Measurements from ENCODE around the gene DAPK1. TPM values are rescaled to one million over a fixed set of nuclear protein-coding genes. Genes with fewer than 3 reads are reported as not detected.

DAPK1 gene
- total and polyA plus RNA-seq, 10 of the 15 experiments (the other 5 are each of a cell fraction or from before 2014, with no cell fraction given): 8.2 to 94.7 (median 51.6) TPM

DNA sequence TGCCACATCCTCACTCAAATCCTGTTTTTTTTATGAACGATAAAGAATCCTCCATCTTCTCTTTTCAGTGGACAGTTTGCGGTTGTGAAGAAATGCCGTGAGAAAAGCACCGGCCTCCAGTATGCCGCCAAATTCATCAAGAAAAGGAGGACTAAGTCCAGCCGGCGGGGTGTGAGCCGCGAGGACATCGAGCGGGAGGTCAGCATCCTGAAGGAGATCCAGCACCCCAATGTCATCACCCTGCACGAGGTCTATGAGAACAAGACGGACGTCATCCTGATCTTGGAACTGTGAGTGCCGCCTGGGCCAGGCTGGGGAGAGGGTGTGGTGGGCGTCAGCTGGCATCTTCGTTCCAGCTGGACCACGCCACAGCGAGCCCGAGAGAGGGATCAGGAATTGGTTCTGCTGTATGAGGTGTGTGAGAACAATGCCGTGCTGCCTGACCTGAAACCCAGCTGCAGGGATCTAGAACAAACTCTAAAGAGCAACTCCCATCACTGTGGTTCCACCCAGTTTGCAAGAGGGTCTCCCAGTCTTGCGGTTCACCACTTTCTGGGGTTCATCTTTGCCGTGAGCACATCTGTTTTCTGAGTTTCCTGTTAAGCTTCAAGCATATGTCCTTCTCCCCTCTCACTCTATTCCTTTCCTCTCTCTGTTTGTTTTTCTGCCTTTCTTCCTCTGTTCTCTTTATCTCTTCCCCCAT, 107.4 kb downstream of the DAPK1 start (continued):
- TF ChIP-seq WRNIP1 (IDR thresholded peaks at IDR 0.05; ENCODE audit: borderline replicate concordance, low read depth, low read length): no peak
- TF ChIP-seq, protein P1, sequence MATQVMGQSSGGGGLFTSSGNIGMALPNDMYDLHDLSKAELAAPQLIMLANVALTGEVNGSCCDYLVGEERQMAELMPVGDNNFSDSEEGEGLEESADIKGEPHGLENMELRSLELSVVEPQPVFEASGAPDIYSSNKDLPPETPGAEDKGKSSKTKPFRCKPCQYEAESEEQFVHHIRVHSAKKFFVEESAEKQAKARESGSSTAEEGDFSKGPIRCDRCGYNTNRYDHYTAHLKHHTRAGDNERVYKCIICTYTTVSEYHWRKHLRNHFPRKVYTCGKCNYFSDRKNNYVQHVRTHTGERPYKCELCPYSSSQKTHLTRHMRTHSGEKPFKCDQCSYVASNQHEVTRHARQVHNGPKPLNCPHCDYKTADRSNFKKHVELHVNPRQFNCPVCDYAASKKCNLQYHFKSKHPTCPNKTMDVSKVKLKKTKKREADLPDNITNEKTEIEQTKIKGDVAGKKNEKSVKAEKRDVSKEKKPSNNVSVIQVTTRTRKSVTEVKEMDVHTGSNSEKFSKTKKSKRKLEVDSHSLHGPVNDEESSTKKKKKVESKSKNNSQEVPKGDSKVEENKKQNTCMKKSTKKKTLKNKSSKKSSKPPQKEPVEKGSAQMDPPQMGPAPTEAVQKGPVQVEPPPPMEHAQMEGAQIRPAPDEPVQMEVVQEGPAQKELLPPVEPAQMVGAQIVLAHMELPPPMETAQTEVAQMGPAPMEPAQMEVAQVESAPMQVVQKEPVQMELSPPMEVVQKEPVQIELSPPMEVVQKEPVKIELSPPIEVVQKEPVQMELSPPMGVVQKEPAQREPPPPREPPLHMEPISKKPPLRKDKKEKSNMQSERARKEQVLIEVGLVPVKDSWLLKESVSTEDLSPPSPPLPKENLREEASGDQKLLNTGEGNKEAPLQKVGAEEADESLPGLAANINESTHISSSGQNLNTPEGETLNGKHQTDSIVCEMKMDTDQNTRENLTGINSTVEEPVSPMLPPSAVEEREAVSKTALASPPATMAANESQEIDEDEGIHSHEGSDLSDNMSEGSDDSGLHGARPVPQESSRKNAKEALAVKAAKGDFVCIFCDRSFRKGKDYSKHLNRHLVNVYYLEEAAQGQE (IDR thresholded peaks at IDR 0.05; ENCODE audit: low read depth, low read length): no peak
- no peak for TF ChIP-seq IRF4 (IDR thresholded peaks at IDR 0.05; ENCODE audit: low read depth, low read length)
- no peak for TF ChIP-seq NR2C1 (IDR thresholded peaks at IDR 0.05)
- TF ChIP-seq SMAD5 (IDR thresholded peaks at IDR 0.05; ENCODE audit: low read depth): no peak
- TF ChIP-seq, protein P2, sequence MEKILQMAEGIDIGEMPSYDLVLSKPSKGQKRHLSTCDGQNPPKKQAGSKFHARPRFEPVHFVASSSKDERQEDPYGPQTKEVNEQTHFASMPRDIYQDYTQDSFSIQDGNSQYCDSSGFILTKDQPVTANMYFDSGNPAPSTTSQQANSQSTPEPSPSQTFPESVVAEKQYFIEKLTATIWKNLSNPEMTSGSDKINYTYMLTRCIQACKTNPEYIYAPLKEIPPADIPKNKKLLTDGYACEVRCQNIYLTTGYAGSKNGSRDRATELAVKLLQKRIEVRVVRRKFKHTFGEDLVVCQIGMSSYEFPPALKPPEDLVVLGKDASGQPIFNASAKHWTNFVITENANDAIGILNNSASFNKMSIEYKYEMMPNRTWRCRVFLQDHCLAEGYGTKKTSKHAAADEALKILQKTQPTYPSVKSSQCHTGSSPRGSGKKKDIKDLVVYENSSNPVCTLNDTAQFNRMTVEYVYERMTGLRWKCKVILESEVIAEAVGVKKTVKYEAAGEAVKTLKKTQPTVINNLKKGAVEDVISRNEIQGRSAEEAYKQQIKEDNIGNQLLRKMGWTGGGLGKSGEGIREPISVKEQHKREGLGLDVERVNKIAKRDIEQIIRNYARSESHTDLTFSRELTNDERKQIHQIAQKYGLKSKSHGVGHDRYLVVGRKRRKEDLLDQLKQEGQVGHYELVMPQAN (conservative IDR thresholded peaks at IDR 0.05): no peak
- TF ChIP-seq, protein P3, sequence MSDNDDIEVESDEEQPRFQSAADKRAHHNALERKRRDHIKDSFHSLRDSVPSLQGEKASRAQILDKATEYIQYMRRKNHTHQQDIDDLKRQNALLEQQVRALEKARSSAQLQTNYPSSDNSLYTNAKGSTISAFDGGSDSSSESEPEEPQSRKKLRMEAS (IDR thresholded peaks at IDR 0.05; ENCODE audit: low read depth, low read length): no peak
- no peak for TF ChIP-seq NBN (IDR thresholded peaks at IDR 0.05)
- TF ChIP-seq, protein P4, sequence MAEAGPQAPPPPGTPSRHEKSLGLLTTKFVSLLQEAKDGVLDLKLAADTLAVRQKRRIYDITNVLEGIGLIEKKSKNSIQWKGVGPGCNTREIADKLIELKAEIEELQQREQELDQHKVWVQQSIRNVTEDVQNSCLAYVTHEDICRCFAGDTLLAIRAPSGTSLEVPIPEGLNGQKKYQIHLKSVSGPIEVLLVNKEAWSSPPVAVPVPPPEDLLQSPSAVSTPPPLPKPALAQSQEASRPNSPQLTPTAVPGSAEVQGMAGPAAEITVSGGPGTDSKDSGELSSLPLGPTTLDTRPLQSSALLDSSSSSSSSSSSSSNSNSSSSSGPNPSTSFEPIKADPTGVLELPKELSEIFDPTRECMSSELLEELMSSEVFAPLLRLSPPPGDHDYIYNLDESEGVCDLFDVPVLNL (IDR thresholded peaks at IDR 0.05; ENCODE audit: low read depth, low read length): no peak
